Peyer's patch (tissue), 4 donors: ENCODE measurements around the gene KIAA0319L.

Experiments used
- POLR2A ChIP-seq, 2 donors: fragments of 450-650 bp; IDR thresholded peaks; one replicate each; pipeline ENCODE4 v1.5.1; 2017; ENCODE audit warnings: antibody characterized with exemption in 2 of 2, mild to moderate bottlenecking in 2 of 2, moderate library complexity in 2 of 2
- TF ChIP-seq, protein P1 (sequence below), 6 experiments: fragments of 450-650 bp in 4 of 6; fragments of 200-600 bp in 2 of 6; sonication (generic) in 1 of 6; IDR thresholded peaks; one replicate each; pipeline ENCODE4 v1.5.1; 2017 to 2019; ENCODE audit warnings: antibody characterized with exemption in 6 of 6, mild to moderate bottlenecking in 3 of 6, moderate library complexity in 1 of 6

DNA sequence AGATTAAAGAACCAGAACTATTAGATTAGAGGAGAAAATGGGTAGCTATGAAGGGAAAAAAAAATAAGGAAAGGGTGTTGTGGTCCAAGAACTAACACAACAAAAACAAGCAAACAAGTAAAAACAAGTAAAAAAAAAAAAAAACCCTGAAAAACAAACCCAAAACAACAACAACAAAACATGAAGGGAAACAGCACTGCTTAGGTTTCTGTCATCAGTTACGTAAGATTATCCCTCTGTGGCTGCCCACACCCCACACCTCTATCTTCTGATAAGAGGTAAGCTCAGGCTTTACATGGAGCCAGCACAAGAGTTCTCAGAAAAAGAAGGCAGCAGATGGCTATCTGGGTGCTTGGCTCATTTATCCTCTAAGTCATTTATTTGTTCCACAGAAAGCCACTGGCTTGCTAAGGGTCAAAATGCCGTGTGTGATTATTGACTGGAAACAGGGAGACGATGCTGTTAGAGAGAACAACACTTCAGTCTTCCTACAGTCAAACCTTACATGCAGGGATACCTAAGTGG is 57.5 kb downstream of the KIAA0319L start:
- no peak for TF ChIP-seq POLR2A (IDR thresholded peaks at IDR 0.05)
- TF ChIP-seq, protein P1, sequence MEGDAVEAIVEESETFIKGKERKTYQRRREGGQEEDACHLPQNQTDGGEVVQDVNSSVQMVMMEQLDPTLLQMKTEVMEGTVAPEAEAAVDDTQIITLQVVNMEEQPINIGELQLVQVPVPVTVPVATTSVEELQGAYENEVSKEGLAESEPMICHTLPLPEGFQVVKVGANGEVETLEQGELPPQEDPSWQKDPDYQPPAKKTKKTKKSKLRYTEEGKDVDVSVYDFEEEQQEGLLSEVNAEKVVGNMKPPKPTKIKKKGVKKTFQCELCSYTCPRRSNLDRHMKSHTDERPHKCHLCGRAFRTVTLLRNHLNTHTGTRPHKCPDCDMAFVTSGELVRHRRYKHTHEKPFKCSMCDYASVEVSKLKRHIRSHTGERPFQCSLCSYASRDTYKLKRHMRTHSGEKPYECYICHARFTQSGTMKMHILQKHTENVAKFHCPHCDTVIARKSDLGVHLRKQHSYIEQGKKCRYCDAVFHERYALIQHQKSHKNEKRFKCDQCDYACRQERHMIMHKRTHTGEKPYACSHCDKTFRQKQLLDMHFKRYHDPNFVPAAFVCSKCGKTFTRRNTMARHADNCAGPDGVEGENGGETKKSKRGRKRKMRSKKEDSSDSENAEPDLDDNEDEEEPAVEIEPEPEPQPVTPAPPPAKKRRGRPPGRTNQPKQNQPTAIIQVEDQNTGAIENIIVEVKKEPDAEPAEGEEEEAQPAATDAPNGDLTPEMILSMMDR (IDR thresholded peaks at IDR 0.05) = no peak
